Amygdala (tissue), 56 donors: ENCODE measurements around the gene MEG3.

Experiments
- DNase-seq, 56 donors: peaks; one replicate each; lab custom pipeline; 2025; lab: John Stamatoyannopoulos, UW

The MEG3 gene

GRCh38 chr14:100875861-100876590 lies 50.1 kb downstream of the MEG3 start:
- no peak for DNase-seq

- no peak for DNase-seq
Observed at GRCh38 chr14:100878271-100879146, 52.6 kb downstream of the MEG3 start.

DNA sequence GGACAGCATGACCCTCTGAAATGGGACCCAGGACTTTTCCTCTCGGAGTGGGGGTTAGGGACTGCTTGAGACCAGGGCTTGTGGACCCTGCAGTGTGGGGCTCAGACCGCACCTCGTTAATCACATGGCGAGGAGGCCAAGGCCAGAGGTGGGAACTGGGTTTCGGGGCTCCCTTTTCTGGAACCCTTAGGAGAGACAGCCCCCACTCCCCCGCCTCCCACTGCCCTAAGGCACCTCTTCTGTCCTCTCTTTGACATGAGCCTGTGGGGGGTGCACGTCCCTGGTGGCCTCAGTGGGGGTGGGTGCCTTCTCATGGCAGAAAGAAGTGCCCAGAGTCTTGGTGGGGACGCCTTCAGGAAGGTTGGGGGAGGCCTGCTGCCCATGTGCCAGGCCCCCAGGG lies 53.3 kb downstream of the MEG3 start:
- no peak for DNase-seq

GRCh38 chr14:100879782-100880181 lies 53.9 kb downstream of the MEG3 start:
- DNase-seq = no peak

DNA sequence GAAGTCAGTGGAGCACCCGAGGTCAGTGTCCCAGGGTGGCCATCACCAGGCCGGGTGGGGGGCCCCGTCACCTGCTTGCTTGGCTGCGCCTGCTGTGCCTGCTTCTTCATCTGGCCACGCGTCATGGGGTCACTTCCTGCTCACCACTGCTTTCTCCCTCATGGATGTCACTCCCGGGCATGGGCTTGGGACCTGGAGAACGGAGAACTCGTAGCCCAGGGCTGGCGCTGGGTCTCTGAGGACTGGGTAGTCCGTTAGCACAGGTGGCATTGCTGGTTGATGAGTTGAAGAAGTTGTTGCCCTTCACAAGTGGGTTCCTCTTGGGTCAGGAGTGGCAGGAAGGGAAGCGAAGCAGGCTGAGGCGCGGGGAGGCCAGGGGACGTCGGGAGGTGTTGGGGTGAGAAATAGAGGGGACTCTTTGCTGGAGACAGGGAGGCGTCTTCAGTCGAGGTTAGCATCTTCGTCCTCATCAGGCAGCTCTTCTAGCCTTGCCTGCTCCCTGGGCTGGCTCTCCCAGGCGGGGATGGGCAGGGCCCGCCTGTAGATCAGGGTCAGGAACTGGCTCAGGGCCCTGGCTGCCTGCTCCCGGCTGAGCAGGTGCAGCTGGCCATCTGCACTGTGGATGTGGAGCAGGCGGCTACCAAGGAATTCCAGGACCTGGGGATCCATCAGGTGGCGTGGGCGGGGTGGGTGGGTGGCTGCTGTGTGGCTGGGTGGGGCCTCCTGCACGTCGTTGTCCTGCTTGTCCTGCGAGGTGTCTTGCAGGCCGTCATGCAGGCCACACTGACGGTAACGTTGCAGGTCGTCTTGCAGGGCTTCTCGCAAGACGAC lies 54.6 kb downstream of the MEG3 start:
- DNase-seq = no peak

- DNase-seq = no peak
Observed at GRCh38 chr14:100881211-100882025, 55.5 kb downstream of the MEG3 start.

DNA sequence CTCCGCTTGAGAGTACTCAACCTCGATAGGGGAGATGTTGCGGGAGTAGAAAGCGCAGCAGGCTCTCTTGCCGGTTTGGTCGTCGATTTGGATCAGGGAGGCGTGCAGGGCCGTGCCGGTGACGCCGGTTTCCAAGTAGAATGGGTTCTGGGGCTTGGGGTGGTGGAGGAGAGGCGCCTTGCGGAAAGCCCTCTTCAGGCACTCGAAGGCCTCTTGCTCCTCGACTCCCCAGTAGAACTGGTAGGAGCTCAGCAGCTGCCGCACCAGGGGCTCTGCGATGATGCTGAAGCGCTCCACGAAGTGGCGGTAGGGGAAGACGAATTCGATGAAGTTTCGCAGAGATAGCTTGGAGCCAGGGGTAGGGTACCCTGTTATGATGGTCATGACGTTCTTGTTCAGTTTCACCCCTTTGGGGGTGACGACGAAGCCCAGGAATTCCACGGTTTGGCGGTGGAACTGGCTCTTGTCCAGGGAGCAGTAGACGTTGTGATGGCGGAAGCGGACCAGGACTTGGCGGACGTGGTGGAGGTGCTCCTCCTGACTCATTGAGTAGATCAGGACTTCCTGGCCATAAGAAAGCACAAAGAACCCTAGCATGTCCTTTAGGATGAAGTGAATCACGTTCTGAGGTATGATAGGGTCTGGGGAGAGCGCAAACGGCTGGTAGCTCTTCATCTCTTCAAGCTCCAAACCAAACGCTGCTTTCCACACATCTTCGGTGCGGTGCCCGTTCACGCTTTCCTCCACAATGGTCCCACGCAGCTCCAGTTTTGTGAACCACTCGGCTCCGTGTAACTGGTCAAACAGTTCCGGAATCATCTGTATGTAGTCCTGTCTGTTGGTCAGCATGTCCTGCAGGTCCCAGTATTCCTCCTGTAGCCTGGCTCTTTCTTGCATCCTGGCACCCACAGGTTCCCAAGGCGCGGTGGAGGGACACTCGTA lies 56.4 kb downstream of the MEG3 start:
- DNase-seq = no peak

GRCh38 chr14:100882991-100883788 lies 57.3 kb downstream of the MEG3 start:
- DNase-seq = no peak

DNA sequence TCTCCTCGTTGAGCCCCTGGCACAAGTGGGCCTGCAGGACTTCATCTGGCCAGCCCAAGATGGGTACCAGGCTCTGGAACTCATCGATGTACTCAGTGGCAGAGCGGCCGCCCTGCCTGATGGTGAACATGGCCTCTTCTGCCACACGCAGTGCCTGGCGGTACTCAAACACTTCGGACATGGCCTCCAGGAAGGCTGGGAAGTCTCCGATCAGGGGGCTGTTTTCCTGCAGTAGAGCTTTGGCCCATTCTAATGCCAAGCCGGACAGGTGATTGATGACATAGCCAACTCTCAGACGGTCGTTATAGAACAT lies 57.8 kb downstream of the MEG3 start:
- DNase-seq = no peak

DNA sequence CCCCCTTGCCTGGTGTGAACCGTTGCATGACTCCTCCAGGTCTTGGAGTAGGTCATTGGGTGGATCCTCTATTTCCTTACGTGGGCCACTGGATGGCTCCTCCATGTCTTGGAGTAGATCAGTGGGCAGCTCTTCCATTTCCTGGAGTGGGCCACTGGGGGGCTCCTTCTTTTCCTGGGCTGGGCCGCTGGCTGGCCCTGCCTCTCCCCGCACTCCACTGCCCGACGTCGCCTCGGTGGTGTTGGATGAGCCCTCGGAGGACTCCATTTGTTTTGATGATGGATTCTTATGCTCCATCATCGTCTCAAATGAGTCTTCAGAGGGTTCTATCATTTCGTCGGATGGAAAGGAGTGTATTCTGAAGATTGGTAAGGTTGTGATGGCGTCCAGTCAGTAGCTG lies 58.5 kb downstream of the MEG3 start:
- DNase-seq = no peak

DNA sequence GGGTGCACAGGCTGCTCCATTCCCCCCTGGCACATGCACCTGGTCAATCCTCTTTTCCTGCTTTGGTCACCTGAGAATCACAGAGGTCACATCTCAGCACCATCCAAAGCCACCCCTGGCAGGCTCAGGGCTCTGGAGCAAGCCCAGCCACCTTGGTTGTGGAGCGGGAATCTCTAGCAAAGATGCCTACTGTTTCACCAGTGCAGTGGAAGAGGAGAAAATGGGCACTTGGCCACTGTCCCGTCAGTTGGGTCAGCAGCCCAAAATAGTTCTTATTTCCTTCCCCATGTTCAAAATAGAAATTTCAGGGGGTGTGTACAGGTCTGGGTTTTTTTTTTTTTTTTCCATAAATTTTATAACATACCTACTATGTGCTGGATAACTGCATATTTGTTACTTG lies 59.3 kb downstream of the MEG3 start:
- no peak for DNase-seq

DNA sequence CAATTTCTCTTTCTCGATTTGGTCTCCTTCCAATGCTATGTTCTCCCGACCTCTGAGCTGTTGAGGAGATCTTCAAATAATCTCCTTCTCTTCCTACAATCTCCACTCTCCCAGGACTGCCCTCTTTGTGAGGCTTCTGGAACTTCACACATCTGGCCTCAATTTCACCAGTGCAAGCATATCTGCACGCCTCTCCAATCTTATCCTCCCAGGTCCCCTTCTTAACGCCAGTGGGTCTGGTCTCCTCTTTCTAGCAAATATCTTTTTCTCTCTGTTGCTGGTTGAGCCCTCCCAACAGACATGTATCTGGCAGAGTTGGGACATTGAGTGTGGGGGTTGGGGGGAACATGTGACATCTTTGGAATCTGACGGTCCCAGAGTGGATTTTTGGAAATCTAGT lies 59.7 kb downstream of the MEG3 start:
- no peak for DNase-seq

- no peak for DNase-seq
Observed at GRCh38 chr14:100887728-100888335, 61.9 kb downstream of the MEG3 start.

DNA sequence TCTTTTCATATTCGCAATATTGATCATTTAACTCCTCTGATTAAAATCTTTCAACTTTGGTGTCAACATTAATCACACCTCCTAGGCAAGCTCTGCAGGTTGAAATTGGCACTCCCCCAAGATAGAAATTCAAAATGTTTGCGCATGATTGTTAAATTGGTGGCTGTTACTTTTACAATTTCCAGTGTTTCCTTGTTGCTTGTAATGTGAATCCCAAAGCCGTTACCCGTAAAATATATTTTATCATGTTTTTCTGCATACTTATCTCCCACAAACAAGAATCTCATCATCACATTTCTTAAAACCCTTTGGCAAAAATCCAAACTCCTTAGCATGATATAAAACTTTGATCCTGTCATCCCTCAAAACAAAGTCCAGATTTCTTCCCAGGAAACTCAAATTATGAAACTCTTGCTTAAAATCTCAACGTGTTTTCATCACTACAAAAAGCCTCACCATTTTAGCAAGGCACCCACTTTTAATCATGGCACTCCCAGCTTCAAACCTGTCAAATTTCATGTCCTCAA lies 62.9 kb downstream of the MEG3 start:
- no peak for DNase-seq

DNA sequence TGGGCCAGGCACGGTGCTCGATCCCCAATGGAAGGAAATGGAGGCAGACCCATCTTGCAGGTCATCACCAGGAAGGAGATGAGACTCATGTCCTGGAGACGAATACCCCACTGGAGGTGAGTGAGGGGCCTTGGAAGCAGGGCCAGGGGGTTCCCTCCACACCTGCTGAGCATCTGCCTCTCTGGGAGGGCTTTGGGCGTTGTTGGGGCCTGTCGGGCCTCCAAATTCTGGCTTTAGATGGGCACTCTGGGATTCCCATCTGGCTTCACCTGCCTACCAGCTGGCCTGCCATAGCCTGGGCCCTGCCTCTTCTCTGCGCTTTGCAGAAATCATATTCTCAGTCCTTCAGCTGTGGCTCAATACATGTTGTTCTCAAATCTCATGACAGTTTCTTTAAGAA lies 63.7 kb downstream of the MEG3 start:
- no peak for DNase-seq

DNA sequence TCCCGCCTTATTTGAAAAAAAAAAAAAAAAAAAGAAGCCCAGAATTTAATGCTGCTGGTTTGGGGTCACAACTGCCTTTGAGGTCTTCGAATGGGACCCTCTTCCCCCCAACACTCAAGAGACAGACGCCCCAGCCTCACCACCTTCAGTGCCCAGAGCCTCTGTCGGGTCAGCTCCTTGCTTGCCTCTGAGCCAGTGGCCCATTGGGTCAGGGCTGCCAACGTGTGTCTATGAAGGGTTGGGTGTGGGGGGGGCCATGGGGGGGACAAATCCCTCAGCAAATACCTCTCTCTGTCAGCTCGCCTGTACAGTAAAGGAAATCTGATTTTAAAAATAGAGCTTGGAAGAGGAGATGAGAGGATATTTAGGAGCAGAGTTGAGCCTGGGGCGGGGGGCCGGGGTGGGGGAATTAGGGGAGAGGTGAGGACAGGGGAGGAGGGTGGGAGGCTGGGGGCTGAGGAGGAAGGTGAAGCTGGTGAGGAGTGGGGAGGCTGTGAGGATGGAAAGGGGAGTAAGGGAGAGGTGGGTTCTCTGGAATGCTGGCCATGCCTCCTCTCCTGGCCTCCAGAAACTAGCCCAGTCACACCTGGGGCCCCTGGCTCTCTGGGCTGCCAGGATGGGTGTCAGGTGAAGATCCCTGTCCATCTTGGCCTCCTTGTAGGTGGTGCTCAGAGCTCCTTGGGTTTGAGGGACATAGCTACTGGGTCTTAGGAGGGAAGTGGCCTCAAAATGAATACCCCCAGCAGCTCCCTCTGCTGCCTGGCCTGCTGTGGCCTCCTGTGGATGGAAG lies 64.3 kb downstream of the MEG3 start:
- DNase-seq = no peak

DNA sequence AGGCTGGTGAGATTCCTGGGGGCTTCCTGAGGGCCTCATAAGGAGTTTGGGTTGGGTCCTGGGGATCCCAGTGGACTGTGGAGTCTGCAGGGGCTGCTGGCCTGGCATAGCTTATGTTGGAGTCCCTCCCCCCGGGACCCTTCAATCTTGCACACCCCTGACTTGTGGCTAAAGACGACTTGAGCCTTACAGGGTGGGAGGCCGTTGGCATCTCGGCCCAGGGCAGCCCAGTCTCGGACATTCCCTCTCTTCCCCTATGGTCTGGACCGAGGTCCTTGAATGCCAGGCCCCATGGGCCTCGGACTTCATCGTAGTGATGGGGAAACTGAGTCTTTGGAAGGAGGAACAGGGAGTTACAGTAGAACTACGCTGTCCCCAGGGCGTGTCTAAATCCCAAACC lies 65.1 kb downstream of the MEG3 start:
- DNase-seq = no peak
